ENCODE data around the gene LOXL3.
A peak's percentile ranks its signal among the peaks of the same experiment; 100 is the strongest.

GRCh38 chr2:74544634-74545033 lies 9.1 kb downstream of the LOXL3 start:
- TF ChIP-seq POLR2A (IDR thresholded peaks at IDR 0.05): no peak
- peak in 1 of 6 experiments; percentile 30 for TF ChIP-seq CTCF (IDR thresholded peaks at IDR 0.05)
